UCSD-AML1 (cell line): ENCODE results near the gene GCN1.
"Not testable (repeated sequence)": the region's sequence is repeated elsewhere in the genome, so short reads cannot be mapped to it uniquely, and the experiment has no call there.

Source experiments
- DNase-seq: peaks from one replicate; lab custom pipeline; 2025; ENCODE audit not compliant: unreplicated experiment; lab: John Stamatoyannopoulos, UW

The GCN1 gene, protein sequence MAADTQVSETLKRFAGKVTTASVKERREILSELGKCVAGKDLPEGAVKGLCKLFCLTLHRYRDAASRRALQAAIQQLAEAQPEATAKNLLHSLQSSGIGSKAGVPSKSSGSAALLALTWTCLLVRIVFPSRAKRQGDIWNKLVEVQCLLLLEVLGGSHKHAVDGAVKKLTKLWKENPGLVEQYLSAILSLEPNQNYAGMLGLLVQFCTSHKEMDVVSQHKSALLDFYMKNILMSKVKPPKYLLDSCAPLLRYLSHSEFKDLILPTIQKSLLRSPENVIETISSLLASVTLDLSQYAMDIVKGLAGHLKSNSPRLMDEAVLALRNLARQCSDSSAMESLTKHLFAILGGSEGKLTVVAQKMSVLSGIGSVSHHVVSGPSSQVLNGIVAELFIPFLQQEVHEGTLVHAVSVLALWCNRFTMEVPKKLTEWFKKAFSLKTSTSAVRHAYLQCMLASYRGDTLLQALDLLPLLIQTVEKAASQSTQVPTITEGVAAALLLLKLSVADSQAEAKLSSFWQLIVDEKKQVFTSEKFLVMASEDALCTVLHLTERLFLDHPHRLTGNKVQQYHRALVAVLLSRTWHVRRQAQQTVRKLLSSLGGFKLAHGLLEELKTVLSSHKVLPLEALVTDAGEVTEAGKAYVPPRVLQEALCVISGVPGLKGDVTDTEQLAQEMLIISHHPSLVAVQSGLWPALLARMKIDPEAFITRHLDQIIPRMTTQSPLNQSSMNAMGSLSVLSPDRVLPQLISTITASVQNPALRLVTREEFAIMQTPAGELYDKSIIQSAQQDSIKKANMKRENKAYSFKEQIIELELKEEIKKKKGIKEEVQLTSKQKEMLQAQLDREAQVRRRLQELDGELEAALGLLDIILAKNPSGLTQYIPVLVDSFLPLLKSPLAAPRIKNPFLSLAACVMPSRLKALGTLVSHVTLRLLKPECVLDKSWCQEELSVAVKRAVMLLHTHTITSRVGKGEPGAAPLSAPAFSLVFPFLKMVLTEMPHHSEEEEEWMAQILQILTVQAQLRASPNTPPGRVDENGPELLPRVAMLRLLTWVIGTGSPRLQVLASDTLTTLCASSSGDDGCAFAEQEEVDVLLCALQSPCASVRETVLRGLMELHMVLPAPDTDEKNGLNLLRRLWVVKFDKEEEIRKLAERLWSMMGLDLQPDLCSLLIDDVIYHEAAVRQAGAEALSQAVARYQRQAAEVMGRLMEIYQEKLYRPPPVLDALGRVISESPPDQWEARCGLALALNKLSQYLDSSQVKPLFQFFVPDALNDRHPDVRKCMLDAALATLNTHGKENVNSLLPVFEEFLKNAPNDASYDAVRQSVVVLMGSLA (N-terminal part only)

DNA sequence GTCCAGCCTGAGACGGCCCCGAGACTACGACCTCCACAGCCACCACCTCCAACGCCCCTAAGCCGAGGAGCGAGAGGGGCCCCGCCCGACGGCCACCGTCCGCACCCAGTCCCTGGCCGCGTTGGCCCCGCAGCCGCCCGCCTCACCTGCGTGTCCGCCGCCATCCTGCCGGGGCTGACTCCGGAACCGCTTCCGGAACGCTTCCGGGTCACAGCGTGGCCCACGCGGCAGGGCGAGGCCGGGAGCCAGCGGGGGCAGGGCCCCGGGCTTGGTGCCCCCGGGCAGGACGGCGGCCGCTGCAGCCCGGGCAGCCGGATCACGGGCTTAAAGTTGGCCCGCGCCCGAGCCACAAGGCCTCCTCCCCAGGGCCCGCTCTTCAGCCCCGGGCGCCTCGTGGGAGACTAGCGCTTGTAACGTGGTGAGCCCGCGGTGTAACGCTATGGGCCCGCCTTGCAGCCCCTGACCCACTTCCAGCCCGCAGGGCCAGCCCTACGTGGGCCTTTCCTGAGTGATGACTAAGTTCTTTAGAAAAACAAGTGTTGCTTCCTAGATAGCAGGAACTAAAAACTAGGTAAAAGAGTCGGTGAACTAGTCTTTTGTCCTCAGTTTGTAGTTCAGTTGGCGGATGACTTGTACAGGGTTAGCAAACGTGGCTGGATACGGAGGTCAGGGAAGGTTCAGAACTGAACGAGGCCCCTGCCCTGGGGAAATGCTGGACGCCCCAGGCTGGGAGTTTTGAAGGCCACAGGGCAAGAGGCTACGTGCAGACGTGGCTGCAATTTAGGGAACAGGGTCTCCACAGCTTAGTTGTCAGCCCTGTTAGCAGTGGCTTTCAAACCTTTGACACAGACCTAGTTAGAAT, at the start of gene GCN1:
Gene GCN1, minus strand, starts transcription at position 182 of the 862 bp plus-strand sequence. Its CDS starts 18 bp downstream, at position 164.
- DNase-seq, result peak; percentile 85

DNA sequence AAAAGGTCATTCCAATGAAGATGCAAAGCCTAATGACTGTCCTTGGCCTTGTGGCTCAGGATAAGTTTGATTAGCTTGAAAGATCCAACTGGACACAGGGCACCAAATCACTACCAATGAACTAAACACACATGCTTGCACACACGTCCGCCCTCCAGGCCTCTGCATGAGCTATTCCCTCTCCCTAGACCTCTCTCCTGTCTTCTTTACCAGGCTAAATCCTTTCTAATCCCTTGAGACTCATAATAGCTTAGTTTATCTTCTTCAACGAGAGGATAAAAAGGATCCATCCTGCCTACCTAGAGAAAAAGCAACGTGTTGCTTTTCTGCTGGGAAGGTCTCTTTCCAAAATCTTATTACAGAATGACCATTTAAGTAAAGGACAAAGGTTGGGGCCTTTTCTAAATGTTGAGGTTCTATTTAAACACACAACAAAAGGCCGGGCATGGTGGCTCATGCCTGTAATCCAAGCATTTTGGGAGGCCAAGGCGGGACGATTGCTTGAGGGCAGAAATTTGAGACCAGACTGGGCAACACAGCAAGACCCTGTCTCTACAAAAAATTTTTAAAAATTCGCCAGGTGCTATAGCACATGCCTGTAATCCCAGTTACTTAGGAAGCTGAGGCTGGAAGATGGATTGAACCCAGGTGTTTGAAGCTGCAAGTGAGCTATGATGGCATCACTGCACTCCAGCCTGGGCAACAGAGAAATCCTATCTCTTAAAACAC, 48.6 kb upstream of the GCN1 start:
- DNase-seq, result no peak

- peak; percentile 49 for DNase-seq
These were observed 47.8 kb upstream of the GCN1 start for GRCh38 chr12:120242275-120242799.

GRCh38 chr12:120241561-120242274, 47.2 kb upstream of the GCN1 start:
- no peak for DNase-seq

- DNase-seq, result no peak
These were observed 45.9 kb upstream of the GCN1 start for GRCh38 chr12:120240495-120240833.

DNA sequence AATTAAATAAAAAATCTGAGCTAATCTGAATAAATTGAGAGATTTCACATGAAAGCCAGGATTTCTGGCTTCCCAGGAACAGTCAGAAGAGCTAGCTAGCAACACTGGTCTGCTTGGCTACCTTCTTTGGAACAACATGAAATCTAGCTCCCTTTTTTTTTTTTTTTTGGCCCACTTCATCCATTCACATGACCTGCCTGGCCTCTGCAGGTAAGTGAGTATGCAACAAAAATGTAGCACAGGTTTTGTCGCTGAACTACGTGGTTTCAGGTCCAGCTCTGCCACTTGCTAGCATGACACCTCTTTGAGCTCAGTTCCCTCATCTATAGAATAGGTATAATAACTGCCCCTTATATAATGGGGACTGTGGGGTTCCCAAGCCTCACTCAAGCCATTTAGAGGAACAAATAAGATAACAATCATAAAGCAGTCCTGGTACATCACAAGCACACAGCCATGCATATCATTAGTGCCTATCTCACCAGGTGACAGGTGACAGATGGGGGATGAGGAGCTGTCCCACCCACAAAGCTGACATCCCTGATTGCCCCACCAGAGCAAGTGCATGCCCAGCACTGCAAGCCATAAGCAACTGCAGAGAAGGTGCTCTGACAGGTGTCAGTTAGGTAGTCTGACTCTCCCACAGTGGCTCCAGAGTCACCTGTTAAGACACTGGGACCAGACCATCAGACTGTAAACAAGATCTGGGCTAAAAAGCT, 45.4 kb upstream of the GCN1 start:
- DNase-seq, result no peak

DNA sequence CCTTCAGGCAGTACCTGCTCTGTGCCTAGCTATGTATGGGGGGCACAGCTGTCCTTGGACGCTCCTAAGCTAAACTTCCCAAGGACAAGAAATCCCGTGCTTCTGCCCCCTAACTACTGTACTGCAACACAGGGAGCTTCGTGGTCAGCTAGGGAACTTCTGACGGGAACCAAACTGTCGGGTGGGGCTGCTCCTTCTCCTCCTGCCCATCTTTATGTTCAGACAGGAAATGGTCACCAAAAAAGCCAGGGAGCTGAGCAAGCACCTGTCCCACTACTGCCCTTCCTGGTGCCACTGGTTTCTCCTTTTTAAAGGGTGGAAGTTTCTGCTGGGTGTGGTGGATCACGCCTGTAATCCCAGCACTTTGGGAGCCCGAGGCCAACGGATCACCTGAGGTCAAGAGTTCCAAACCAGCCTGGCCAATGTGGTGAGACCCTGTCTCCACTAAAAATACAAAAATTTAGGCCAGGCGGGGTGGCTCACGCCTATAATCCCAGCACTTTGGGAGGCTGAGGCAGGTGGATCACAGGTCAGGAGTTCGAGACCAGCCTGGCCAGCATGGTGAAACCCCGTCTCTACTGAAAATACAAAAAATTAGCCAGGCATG, 44.4 kb upstream of the GCN1 start:
- no peak for DNase-seq

- no peak for DNase-seq
These were observed 43.7 kb upstream of the GCN1 start for GRCh38 chr12:120238217-120238616.

- peak; percentile 70 for DNase-seq
These were observed 43.1 kb upstream of the GCN1 start for GRCh38 chr12:120237360-120238171.

DNA sequence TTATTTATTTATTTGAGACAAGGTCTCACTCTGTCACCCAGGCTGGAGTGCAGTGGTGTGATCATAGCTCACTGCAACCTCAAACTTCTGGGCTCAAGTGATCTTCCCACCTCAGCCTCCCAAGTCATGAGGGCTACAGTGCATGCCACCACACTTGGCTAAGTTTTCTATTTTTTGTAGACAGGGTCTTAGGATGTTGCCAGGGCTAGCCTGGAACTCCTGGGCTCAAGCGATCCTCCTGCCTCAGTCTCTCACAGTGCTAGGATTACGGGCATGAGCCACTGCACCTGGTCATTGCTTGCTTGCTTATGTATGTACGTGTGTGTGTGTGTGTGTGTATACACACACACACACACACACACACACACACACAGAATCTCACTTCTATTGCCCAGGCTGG, 42.3 kb upstream of the GCN1 start:
- DNase-seq, result not testable (repeated sequence)

GRCh38 chr12:120235369-120236323, 41.1 kb upstream of the GCN1 start:
- DNase-seq, result no peak

DNA sequence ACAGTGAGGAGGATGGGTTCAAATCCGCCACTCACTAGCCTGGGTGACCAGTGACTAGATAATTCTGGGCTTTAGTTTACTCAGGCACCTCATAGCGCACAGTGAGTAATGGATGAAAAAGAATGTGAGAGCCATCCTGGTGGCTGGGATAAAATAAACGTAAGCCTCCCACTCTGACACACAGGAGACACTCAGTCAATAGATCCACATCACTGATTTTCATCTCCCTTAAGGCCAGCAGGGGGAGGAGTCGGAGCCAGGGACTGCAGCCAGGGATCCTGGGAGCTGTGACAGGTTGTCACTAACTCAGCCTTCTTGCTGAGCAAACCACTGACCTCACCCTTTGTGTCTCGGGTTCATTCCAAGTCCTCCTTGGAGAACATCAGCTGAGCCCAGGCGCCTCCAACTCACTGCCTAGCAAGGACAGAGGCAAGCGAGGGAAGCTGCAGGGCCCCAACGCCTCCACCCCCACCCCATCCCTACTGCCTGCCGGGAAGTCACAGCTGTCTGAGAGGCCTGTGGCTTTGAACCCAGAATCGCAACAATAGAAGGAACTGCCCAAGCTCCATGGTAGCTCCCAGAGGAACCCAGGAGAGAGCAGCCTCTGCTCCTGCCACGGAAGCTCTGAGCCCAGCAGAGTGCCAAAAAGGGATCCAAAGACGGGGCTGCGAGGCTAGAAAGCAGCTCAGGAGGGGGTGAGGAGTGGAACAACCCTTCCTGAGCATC, 40.3 kb upstream of the GCN1 start:
- DNase-seq, result peak; percentile 55

DNA sequence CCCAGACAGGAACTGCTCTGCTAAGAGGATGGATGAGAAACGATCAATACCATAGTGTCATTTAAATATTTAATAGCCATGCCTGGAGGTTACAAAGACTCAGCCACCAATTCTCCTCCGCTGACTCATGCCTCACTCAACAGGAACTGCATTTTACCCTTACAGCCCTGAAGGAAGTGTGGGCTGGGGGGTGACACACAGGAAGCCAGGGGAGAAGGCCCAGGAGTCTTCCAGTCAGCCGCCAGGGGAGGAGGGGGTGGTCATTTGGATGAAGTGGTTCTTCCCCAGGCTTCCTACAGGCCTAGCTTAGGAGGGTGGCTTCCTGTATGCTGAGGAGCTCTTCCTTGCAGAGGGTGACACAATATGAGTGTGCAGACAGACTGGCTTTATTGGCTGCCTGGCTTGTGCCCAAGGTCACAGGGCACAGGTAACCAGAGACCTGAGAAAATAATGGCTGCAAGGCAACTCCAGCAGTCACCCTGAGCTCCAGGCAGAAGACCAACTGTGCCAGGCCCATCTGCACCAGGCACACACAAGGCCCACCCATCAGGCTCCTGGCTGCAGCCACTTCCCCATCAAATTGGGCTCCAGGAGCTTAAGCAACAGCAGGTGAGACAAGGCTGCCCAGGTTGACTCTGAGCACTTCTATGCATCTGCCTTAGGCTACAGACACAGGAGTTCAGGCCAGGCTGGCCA, 36.9 kb upstream of the GCN1 start:
- peak; percentile 84 for DNase-seq

DNA sequence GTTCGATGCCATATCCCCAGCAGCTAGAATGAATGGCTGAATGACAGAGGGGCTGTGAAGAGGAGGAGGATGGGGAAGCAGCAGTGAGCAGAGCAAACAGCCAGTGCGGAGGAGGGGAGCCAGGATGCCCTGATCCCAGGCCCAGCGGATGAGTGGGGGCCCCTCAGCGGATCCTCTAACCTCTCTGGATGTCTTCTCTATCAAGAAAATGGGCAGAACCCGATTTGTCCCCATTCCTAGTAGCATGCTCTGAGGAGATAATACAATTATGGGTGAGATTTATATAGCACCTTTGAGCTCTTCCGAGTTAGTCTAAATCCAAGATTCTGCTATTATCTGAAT, 36.4 kb upstream of the GCN1 start:
- DNase-seq, result no peak
